Breast epithelium (tissue), 4 donors: Measurements from ENCODE around the gene BMPER. TPM values are rescaled to one million over a fixed set of nuclear protein-coding genes. Genes with fewer than 3 reads are reported as not detected.

Experiments
- DNase-seq, 2 donors: peaks; one replicate each; pipeline ENCODE4 v3.0.0-alpha.2; 2019; ENCODE audit warnings: low spot score in 2 of 2
- H3K27ac ChIP-seq, 2 donors: fragments of 200-600 bp; sonication (generic) in 1 of 2; one replicate each; pipeline ENCODE4 v1.5.1; 2016 to 2019; ENCODE audit warnings: mild to moderate bottlenecking in 1 of 2
- H3K27me3 ChIP-seq, 2 donors: fragments of 200-600 bp; sonication (generic) in 1 of 2; one replicate each; pipeline versions ENCODE4 v1.5.1 to v1.6.0; 2017 to 2019; ENCODE audit warnings: control low read depth in 1 of 2, mild to moderate bottlenecking in 1 of 2
- H3K36me3 ChIP-seq: fragments of 200-600 bp; one replicate; pipeline ENCODE4 v1.5.1; 2019
- H3K4me1 ChIP-seq, 2 donors: fragments of 200-600 bp; sonication (generic); one replicate each; pipeline ENCODE4 v1.5.1; 2016 to 2019; ENCODE audit warnings: control low read depth in 1 of 2
- H3K4me3 ChIP-seq, 3 donors: fragments of 200-600 bp; sonication (generic); 1 replicate in 2 of 3; 2 replicates in 1 of 3; pipeline ENCODE4 v1.5.1; 2016 to 2019; ENCODE audit warnings: mild to moderate bottlenecking in 3 of 3, moderate library complexity in 2 of 3
- H3K9me3 ChIP-seq, 2 donors: fragments of 200-600 bp; sonication (generic) in 1 of 2; one replicate each; pipeline ENCODE4 v1.5.1; 2016 to 2019; ENCODE audit warnings: control low read depth in 1 of 2
- POLR2A ChIP-seq: fragments of 450-650 bp; IDR thresholded peaks from one replicate; pipeline ENCODE4 v1.6.1; 2016; ENCODE audit warnings: antibody characterized with exemption, mild to moderate bottlenecking, moderate library complexity
- POLR2AphosphoS5 ChIP-seq, 3 donors: sonication (generic); formaldehyde crosslinking; IDR thresholded peaks; one replicate each; pipeline ENCODE4 v1.6.1; 2017; ENCODE audit warnings: antibody characterized with exemption in 3 of 3
- intact Hi-C: fragments of 100-400 bp; cut with DNase I; formaldehyde crosslinking; loops from one replicate; pipeline ENCODE4 v1.15.1; 2023; ENCODE audit warnings: low total_unique reads
- total RNA-seq, 3 donors: library from RNA; depleted of rRNA; stranded (reverse); fragments of >200 nt; gene quantifications; one replicate each; pipeline ENCODE4 v1.1.0, GENCODE V29; 2016
- TF ChIP-seq, protein P1 (sequence below), 3 donors: fragments of 450-650 bp; IDR thresholded peaks; one replicate each; pipeline ENCODE4 v1.5.1; 2016 to 2017; ENCODE audit warnings: antibody characterized with exemption in 3 of 3, mild to moderate bottlenecking in 3 of 3, moderate library complexity in 3 of 3

BMPER gene
- total RNA-seq, 3 donors from 2014 or later, result 1.6 to 6.9 (median 2.0) TPM

DNA sequence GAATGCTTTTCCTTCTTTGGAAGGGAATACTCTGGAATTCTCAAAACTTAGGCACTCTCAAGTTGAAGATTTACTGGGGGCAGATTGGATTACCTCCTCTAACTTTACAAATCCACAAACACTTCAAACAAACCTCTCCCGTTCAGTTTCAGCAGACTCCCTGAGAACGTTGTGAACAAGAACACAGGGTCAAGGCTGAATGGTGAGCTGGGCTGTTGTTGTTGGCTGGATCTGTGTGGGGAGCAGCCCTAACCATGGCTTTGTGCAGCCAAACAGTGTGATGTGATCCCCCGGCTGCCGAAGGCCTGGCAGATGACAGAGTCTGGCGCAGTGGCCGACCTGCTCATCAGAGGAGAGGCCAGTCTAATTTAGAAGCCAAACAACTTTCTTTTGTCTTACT lies 93.1 kb downstream of the BMPER start:
- DNase-seq, result no peak
- intact Hi-C loops, result no loop called here
- H3K27ac ChIP-seq, result no peak overlapping the region

DNA sequence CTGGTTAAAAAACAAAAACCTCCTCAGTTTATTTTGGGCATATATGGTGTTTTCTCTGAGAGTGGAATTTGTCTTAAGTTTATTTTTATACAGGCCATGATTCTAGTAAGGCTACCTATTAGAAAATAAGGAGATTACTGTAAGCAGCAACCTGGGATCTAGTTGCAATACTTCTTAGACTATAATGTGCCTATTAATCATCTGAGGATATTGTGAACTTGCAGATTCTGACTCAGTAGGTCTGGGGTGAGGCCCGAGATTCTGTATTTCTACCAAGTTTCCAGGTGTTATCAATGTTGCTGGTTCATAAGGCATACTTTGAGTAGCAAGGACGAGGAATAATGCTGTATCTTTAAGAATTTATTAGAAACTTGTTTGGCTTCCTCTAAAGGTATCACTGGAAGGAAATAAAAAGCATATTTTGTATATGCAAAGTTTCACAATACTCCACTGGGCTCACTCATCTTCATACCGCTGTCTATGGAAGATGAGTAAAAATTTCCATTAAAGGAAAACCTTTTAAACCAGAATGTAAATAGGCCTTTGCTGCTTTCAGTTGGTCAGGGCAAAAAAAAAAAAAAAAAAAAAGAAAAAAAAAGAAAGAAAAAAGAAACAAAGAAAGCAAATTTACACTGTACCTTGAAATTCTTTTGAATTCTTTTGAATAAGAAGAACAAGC lies 105.8 kb downstream of the BMPER start:
- Histone ChIP-seq H3K9me3 (no peaks in the 10 kb centered on the region), H3K4me3 (no peak overlapping the region), H3K27ac (no peak overlapping the region), H3K4me1 (no peaks in the 10 kb centered on the region), H3K36me3 (no peaks in the 10 kb centered on the region), H3K27me3 (no peaks in the 10 kb centered on the region)
- intact Hi-C loops, result no loop called here
- DNase-seq, result no peak
- no peak for TF ChIP-seq POLR2A
- TF ChIP-seq POLR2AphosphoS5 (IDR thresholded peaks at IDR 0.05), result no peak
- TF ChIP-seq, protein P1, sequence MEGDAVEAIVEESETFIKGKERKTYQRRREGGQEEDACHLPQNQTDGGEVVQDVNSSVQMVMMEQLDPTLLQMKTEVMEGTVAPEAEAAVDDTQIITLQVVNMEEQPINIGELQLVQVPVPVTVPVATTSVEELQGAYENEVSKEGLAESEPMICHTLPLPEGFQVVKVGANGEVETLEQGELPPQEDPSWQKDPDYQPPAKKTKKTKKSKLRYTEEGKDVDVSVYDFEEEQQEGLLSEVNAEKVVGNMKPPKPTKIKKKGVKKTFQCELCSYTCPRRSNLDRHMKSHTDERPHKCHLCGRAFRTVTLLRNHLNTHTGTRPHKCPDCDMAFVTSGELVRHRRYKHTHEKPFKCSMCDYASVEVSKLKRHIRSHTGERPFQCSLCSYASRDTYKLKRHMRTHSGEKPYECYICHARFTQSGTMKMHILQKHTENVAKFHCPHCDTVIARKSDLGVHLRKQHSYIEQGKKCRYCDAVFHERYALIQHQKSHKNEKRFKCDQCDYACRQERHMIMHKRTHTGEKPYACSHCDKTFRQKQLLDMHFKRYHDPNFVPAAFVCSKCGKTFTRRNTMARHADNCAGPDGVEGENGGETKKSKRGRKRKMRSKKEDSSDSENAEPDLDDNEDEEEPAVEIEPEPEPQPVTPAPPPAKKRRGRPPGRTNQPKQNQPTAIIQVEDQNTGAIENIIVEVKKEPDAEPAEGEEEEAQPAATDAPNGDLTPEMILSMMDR (IDR thresholded peaks at IDR 0.05), result no peak

More for the DNA sequence above, 93.1 kb downstream of the BMPER start:
- no peaks in the 10 kb centered on the region for H3K4me1 ChIP-seq
- no peaks in the 10 kb centered on the region for H3K36me3 ChIP-seq
- H3K27me3 ChIP-seq, result no peaks in the 10 kb centered on the region
- H3K4me3 ChIP-seq, result no peak overlapping the region
- H3K9me3 ChIP-seq, result no peaks in the 10 kb centered on the region
- TF ChIP-seq POLR2AphosphoS5 (IDR thresholded peaks at IDR 0.05), result no peak
- TF ChIP-seq, protein P1 (IDR thresholded peaks at IDR 0.05), result no peak
- TF ChIP-seq POLR2A, result no peak

DNA sequence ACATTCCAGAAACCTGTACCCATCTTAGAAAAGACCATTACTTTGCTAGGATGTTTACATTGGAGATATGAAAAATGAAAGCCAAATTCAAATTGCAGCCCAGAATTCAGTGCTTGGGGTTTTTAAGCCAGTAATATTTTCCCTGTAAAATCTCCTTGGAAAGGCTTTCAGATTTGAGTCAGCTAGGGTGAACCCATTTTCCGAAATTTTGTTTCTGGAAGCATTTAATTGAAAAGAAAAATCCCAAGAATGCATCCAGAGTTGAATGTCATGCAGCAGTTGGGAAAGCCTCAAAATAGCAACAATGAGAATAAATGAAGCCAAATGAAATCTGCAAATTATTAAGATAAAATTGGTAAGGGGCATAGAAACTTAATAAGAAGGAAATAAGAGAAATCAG lies 106.4 kb downstream of the BMPER start:
- no peaks in the 10 kb centered on the region for H3K27me3 ChIP-seq
- TF ChIP-seq, protein P1 (IDR thresholded peaks at IDR 0.05), result no peak
- no peak for TF ChIP-seq POLR2A
- TF ChIP-seq POLR2AphosphoS5 (IDR thresholded peaks at IDR 0.05), result no peak
- no peaks in the 10 kb centered on the region for H3K36me3 ChIP-seq
- H3K27ac ChIP-seq, result no peak overlapping the region
- H3K9me3 ChIP-seq, result no peaks in the 10 kb centered on the region
- no peak overlapping the region for H3K4me3 ChIP-seq
- no peaks in the 10 kb centered on the region for H3K4me1 ChIP-seq
- DNase-seq, result no peak
- intact Hi-C loops, result no loop called here

DNA sequence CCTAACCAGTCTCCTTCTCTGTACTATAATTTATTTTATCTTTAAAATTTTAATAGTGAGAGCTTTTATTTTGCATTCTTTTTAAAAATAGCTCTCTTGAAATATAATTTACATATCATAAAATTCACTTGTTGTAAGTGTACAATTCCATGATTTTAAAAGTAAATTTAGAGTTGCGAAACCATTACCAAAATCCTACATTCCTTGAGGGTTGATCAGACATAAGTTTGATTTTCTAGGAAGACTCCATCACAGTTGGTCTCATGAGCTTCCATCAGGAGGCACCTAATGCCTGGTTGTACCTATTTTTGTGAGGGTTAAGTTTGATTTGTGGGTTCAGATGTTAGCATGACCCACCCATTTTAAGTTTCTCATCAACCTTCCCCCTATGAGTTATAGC lies 108.1 kb downstream of the BMPER start:
- intact Hi-C loops, result no loop called here
- Histone ChIP-seq H3K36me3 (no peaks in the 10 kb centered on the region), H3K9me3 (no peaks in the 10 kb centered on the region), H3K4me3 (no peak overlapping the region), H3K27ac (no peak overlapping the region), H3K4me1 (no peaks in the 10 kb centered on the region), H3K27me3 (no peaks in the 10 kb centered on the region)
- no peak for DNase-seq
- TF ChIP-seq POLR2AphosphoS5 (IDR thresholded peaks at IDR 0.05), result no peak
- TF ChIP-seq POLR2A, result no peak
- TF ChIP-seq, protein P1 (IDR thresholded peaks at IDR 0.05), result no peak

DNA sequence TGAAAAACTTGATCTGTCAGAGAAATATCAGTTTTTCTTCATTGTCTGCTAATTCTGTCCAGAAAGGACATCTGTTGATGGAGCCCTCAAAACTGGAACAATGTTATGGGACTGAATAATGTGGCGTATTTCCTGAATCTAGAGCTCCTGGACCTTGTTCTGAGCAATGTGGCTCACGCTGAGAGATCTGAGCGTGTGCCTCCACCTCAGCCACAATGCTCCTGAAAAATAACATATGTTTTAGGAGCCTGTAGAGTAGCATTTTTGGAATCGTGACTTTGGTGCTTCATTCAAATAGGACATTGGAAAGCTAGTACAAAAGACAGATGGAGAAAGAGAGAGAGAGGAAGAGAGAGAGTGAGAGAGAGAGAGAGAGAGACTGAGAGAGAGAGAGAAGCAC lies 110.3 kb downstream of the BMPER start:
- Histone ChIP-seq H3K4me1 (no peaks in the 10 kb centered on the region), H3K36me3 (no peaks in the 10 kb centered on the region), H3K27me3 (no peaks in the 10 kb centered on the region), H3K4me3 (no peak overlapping the region), H3K9me3 (no peaks in the 10 kb centered on the region), H3K27ac (no peak overlapping the region)
- intact Hi-C loops, result no loop called here
- TF ChIP-seq POLR2A, result no peak
- TF ChIP-seq, protein P1 (IDR thresholded peaks at IDR 0.05), result no peak
- no peak for TF ChIP-seq POLR2AphosphoS5 (IDR thresholded peaks at IDR 0.05)
- DNase-seq, result no peak
